GM18519 (cell line): Measurements from ENCODE around the gene UGT1A1.

Experiments used
- ATAC-seq: cut with Tn5 transposase; IDR thresholded peaks from one replicate; pipeline ENCODE4 v1.9.1; 2021; ENCODE audit warnings: mild to moderate bottlenecking, moderate library complexity; ENCODE audit not compliant: unreplicated experiment, low FRiP score

Gene UGT1A1

GRCh38 chr2:233814056-233814835 lies 54.2 kb downstream of the UGT1A1 start:
- ATAC-seq = no peak

- ATAC-seq = no peak
Measured at GRCh38 chr2:233815861-233816260, 55.8 kb downstream of the UGT1A1 start.

GRCh38 chr2:233816334-233816733 lies 56.3 kb downstream of the UGT1A1 start:
- ATAC-seq = no peak

- ATAC-seq = no peak
Measured at GRCh38 chr2:233816771-233817170, 56.7 kb downstream of the UGT1A1 start.

GRCh38 chr2:233817361-233817911 lies 57.4 kb downstream of the UGT1A1 start:
- ATAC-seq = no peak

GRCh38 chr2:233817995-233818638 lies 58.0 kb downstream of the UGT1A1 start:
- no peak for ATAC-seq

GRCh38 chr2:233818639-233819621 lies 58.9 kb downstream of the UGT1A1 start:
- ATAC-seq = no peak

- ATAC-seq = no peak
Measured at GRCh38 chr2:233819884-233820773, 60.1 kb downstream of the UGT1A1 start.

- ATAC-seq = no peak
Measured at GRCh38 chr2:233820774-233821105, 60.7 kb downstream of the UGT1A1 start.

GRCh38 chr2:233821196-233821595 lies 61.1 kb downstream of the UGT1A1 start:
- no peak for ATAC-seq

- ATAC-seq = no peak
Measured at GRCh38 chr2:233821709-233822100, 61.6 kb downstream of the UGT1A1 start.

- no peak for ATAC-seq
Measured at GRCh38 chr2:233822101-233822771, 62.2 kb downstream of the UGT1A1 start.
